Activated naive CD4-positive, alpha-beta T cell treated with anti-CD3 and anti-CD28 coated beads, Interleukin-2, amount 50 U/mL, for 16 hours (primary cell): ENCODE measurements around the gene STS.

Experiments used
- DNase-seq: peaks from one replicate; pipeline ENCODE4 v3.0.0-alpha.2; 2020

Gene STS, protein sequence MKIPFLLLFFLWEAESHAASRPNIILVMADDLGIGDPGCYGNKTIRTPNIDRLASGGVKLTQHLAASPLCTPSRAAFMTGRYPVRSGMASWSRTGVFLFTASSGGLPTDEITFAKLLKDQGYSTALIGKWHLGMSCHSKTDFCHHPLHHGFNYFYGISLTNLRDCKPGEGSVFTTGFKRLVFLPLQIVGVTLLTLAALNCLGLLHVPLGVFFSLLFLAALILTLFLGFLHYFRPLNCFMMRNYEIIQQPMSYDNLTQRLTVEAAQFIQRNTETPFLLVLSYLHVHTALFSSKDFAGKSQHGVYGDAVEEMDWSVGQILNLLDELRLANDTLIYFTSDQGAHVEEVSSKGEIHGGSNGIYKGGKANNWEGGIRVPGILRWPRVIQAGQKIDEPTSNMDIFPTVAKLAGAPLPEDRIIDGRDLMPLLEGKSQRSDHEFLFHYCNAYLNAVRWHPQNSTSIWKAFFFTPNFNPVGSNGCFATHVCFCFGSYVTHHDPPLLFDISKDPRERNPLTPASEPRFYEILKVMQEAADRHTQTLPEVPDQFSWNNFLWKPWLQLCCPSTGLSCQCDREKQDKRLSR

DNA sequence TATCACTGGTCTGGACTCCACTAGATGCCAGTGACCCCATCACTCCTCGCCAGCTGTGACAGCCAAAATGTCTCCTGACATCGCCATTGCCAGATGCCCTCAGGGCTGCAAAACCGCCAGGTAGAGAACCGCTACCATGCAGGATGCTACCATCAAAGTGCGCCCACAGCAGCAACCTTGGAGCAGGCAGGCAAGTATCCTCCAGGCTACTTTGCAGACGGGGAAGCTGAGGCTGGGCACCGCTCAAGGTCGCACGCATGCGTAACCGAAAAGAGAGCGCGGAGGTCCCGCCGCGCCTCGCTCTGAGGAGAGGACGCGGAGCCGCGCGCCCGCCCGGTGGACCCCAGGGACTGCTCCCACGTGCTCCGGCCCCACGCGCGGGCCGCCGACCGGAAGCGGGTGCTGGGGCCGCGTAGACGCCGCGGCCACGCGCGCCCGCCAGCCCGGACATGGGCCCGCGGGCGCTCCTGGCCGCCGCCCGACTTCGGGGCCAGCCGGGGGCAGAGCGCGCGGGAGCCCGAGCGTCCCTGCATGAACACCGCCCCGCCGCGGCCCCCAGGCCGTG, at the start of gene STS:
STS (plus strand) TSS at position 300 of the 565 bp plus-strand sequence. CDS start 105,488 bp downstream, outside the sequence.
- peak; percentile 33 for DNase-seq

DNA sequence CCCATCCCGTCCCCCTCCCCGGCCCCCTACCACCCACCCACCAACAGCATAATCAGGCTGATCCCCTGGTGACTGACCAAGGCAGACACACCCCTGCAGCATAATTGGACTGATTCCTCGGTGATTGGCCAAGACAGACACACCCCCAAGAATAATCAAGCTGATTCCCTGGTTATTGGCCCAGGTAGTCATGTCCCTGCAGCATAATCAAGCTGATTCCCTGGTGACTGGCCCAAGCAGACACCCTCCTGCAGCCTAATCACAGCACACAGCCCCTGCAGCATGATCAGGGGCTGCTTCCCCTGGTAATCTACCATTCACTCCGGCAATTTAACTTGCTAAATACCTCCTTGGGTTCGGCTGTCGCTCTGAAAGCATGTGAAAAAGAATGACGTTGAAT, 47.5 kb upstream of the STS start:
- no peak for DNase-seq

- DNase-seq, result no peak
These were observed 45.4 kb upstream of the STS start for GRCh38 chrX:7102119-7102518.

GRCh38 chrX:7106649-7107048, 40.9 kb upstream of the STS start:
- DNase-seq, result no peak

DNA sequence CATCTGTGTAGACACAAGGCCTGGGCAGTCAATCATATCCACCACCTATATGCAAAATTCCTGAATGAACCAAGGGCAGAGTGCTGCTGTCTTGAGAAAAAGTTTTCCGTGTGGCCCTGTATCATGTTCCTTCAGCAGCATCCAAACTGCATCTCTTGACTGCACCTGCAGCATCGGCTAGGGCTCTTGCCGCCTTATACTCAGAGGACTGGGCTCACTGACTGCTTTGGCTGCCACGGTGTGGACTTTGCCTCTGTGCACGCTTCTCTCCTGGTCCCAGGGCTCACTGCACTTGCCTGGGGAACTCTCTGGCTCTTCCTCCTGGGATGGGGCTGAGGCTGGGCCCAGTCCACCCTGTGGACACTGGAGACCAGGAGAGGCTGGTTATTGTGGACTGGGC, 39.5 kb upstream of the STS start:
- no peak for DNase-seq

DNA sequence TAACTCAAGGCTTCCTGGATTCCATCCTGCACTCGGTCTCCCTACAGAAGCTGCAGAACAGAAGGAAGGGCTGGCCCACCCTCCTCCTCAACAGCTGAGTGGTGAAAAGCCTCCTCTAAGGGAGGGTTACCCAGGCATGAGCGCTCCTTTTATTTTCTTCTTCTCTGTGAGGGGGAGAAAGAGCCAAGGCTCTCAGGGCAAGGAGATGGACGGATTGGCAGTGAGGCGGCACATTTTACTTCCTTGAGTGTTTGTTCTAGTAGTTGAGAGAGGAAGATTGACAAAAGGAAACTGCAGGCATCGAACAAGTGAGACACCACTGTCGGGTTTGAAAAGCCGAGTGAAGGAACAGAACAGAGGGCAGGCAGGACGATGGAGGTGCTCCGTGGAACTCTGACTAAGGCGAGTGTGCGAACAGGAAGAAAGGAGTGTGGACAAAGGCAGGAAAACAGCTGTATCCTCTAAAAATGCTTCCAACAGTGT, 38.4 kb upstream of the STS start:
- DNase-seq, result no peak

- DNase-seq, result no peak
These were observed 37.4 kb upstream of the STS start for GRCh38 chrX:7109838-7110793.

GRCh38 chrX:7110821-7111276, 36.7 kb upstream of the STS start:
- no peak for DNase-seq

DNA sequence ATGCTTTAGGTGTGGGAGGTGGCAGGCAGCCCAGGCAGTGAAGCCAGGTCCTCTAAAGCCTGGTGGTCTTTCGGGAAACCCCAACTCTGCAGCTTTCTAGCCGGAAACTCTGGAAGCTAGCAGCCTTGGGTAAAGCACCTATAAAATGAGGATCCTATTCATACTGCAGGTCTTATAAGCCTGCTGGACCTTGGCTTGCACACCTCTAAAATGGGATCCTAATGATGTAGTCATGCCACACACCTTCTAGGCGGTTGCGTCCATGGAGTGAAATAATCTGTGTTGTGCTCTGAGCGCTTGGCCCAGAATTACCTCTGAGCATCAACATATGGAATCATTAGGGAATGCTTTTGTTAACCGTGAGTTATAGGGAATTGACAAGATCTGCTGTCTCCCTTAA, 36.0 kb upstream of the STS start:
- no peak for DNase-seq

DNA sequence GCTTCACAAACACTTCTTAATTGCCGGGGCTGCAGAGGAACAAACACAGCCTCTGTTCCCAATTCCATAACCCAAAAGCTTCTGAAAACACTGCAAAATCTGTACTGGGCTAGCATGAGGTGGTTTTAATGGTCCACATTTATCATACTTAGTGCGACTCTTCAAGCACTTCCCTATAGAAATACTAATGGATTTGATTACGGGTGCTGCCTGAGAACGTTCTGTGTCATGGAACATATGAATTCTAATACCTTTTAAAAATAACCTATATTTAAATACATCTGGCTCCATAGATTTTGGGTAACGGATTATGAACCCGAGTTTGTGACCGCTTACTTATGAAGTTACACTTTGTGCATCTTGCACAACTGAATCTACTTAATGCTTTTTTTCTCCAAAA, 35.4 kb upstream of the STS start:
- no peak for DNase-seq

DNA sequence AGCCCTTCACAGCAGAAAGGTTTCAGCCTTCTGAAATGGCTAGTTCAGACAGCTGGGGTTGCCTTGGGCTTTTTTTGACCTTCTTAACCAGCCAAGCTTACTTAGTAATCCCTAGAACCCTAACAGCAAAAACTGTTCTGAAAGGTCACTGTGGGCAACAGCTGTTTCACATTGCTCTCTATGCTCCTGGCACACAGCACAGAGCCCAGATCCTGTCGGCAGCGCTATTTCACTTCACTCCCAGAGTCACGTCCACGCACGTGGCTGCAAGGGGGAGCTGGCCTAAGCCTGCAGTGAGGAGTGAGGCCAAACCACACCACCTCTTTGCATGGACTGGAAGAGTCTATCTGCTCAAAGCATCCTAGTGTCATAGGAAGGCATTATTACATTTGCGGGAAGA, 32.0 kb upstream of the STS start:
- DNase-seq, result no peak

DNA sequence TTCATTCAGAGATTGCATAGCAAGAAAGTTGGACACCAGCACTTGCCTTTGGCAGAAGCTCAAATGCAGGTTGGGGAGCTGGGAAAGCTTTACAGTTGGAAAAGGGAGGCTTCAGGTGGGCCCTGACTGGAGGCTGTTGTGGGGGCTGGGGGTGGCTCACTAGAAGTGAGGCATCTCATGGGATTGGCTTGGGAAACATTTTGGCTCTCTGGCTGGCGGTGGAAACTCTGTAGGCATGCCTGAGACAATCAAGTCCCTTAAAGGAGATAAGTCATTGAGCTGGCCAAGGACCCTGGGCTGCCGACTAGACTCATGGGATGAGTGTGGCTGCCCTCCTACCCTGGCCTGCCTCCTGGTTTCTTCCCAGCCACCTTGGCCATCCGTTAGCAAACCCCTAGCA, 31.4 kb upstream of the STS start:
- no peak for DNase-seq

DNA sequence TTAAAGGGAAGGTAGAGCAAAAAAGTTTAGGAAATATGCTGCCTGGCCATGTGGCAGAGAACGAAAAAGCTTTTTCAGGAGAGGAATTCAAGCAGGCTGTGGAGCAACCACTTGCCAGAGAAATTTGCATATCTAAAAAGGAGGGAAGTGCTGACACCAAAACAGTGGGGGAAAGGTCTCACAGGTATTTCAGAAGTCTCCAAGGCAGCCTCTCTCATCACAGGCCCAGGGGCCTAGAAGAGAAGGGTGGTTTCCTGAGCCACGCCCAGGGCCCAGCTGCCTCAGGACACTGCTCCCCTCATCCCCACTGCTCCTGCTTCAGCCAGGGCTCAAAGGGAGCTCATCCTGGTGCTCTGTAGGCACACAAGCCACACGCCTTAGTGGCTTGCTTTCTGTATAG, 29.9 kb upstream of the STS start:
- no peak for DNase-seq

GRCh38 chrX:7119950-7120877, 27.3 kb upstream of the STS start:
- no peak for DNase-seq

DNA sequence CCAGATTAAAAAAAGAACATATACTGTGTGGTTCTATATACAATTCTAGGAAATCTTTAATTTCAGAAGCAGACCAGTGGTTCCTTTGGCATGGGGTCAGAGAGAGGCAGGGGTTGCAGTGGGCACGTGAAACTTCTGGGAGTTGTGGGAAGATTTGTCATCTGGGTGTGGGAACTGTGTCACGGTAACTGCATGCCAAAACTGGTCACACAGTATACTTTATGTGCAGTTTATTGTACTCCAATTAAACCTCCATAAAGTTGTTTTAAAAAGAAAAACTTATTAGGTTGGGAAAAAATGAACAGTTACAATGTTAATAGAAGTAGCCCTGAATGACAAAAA, 26.7 kb upstream of the STS start:
- DNase-seq, result no peak

GRCh38 chrX:7127056-7127455, 20.5 kb upstream of the STS start:
- no peak for DNase-seq

- DNase-seq, result no peak
These were observed 15.9 kb upstream of the STS start for GRCh38 chrX:7131621-7132020.

- peak; percentile 10 for DNase-seq
These were observed 15.0 kb upstream of the STS start for GRCh38 chrX:7132335-7133049.

GRCh38 chrX:7133050-7133440, 14.5 kb upstream of the STS start:
- DNase-seq, result no peak

- DNase-seq, result no peak
These were observed 12.5 kb upstream of the STS start for GRCh38 chrX:7134981-7135380.
